HG03442 (cell line): ENCODE measurements around the gene ELMO1.

Experiments
- ATAC-seq: cut with Tn5 transposase; IDR thresholded peaks from one replicate; pipeline ENCODE4 v1.9.1; 2021; ENCODE audit warnings: mild to moderate bottlenecking, moderate library complexity; ENCODE audit not compliant: unreplicated experiment

Gene ELMO1

DNA sequence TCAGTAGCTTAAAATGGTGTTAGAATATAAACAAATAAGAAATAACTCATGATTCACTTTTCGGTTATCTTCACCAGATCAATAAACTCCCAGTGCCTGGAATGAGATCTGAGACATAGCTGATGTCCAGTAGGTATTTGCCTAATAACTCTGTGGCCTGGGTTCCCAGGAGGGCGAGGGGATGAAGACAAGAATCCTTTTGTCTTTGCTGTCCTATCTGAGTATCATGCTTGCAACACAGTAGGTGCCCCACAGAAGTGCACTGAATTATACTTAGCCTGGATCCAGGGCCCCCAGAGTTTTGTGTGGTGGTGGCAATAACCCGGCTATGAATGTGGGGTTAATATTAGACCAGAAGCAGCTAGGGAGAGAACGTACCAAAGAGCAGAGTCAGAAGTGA is 374.3 kb downstream of the ELMO1 start:
- ATAC-seq, result no peak

DNA sequence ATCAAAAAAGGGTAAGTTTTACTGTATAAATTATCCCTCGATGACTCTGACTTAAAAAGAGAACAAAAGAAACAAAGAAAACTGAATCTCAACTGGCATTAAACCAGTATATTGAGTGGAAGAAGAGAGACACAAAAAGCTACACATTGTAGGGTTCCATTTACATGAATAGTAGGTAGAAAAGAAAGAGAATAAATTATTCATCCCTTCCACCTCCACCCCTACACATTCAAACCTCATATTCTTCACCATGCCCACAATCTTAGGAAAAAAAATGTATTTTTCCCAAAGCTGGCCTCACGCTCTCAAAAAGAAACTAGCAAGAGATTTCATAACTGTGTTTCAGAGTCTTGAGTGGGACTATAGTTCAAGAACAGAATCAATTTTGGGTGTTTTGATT is 377.5 kb downstream of the ELMO1 start:
- ATAC-seq, result no peak

DNA sequence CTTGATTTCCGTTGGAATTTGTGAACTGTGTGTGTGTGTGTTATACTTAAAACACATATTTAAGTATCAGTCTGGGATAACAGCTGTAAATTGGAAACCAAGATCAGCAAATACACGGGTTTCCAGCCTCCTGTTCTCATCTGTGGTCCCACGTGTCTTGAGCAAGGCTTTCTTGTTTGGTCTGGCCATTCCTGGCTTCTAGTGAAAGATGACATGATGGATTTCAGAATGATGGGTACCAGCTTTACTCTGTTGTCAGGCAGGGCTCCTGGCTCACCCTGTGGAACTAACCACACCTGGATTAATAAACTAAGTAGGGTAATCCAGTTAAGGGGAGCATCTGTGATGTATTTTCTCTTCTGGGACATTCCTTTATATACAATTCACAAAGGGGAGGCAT is 378.2 kb downstream of the ELMO1 start:
- ATAC-seq, result no peak

DNA sequence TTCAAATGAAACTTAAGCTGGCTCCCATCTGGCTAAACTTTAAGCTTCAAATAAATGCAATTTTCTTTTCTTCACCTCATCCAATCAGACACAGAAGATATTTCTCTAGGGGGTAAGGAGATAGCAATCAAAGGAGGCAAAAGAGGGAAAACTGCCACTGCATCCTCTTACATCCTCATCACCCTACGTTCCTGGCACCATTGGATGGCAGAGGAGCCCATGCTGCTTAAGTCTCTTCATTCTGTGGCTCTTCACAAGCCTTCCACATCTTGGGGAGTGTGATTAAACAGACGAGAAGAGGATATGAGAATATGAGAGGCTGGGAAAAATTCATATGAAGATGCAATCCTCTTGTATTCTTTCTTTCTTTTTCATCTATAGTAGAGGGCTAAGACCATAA is 378.6 kb downstream of the ELMO1 start:
- no peak for ATAC-seq

DNA sequence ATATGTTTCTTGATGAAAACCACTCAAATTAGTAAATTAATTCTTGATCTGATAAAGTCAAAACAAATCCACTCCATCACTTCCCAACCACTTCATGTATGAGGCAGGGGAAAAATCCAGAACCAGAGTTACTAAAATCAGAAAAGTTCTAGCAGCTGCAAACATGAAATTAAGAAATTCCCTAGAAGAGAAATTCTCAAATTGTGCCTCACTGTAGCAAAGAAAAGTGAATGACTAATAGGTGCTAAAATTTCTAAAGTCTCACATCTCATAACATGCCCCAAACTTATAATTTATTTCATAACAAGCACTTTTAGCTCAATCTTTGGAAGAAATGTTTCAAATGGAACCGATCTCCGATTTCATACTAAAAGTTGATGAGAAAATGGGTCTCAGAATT is 379.3 kb downstream of the ELMO1 start:
- ATAC-seq, result no peak

DNA sequence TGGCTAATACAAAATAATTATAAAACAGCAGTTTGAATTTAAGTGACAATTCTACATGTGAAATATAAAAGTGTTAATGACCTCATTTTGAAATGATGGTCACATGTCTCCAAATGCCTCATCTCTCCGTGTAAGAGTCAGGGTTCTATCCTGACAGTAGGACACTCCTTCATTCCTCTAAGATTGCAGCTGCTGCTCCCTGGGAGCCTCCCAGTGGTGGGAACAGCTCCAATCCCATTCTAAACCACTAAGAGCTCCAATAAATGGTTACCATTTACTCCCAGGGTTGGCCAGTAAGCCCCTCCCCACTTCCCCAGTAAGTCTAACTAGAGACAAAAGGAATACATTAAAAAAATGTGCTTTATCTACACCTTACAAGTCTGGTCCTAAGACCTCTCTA is 379.8 kb downstream of the ELMO1 start:
- ATAC-seq, result no peak

DNA sequence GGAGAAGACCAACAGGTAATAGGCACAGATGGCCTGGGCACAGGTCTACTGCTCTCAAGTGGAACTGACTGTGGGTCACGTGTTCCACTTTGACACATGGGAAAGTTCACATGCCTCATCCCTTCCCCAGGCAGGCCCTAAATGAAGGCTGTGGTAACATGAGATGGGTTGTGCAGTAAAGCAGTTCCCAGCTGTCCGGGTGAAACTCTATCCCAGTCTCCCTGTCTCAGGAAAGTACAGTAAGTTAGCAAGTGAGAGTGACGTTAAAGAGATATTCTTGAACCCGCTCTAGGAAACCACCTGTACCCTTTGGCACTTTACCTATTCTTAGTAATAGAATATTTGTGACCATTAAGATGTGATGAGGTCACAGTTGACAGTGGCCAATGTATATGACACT is 380.6 kb downstream of the ELMO1 start:
- no peak for ATAC-seq

DNA sequence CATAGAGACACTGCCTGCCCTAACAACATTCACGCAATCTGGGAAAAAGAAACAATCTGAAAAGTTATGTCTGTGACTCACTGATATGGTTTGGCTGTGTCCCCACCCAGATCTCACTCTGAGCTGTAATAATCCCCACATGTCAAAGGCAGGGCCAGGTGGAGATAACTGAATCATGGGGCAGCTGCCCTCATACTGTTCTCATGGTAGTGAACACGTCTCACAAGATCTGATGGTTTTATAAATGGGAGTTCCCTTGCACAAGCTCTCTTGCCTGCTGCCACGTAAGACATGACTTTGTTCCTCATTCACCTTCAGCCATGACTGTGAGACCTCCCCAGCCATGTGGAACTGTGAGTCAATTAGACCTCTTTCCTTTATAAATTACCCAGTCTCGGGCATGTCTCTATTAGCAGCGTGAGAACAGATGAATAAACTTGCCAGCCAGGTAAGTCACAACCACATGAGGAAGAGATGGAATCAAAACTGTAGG is 382.8 kb downstream of the ELMO1 start:
- ATAC-seq, result peak; percentile 61

DNA sequence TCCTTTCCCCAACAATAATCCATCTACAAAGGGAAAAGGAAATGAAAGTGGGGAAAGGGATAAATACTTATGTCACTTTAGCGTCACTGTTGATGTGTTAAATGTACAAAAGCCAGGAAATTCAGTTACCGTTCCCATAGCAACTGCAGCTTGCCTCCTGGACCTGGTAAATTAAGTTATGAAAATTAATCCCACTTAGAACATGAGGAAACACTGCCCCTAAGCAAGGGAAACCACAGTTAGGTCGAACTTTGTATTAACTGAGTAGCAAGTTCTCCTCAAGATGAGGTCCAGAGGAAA is 386.2 kb downstream of the ELMO1 start:
- no peak for ATAC-seq

DNA sequence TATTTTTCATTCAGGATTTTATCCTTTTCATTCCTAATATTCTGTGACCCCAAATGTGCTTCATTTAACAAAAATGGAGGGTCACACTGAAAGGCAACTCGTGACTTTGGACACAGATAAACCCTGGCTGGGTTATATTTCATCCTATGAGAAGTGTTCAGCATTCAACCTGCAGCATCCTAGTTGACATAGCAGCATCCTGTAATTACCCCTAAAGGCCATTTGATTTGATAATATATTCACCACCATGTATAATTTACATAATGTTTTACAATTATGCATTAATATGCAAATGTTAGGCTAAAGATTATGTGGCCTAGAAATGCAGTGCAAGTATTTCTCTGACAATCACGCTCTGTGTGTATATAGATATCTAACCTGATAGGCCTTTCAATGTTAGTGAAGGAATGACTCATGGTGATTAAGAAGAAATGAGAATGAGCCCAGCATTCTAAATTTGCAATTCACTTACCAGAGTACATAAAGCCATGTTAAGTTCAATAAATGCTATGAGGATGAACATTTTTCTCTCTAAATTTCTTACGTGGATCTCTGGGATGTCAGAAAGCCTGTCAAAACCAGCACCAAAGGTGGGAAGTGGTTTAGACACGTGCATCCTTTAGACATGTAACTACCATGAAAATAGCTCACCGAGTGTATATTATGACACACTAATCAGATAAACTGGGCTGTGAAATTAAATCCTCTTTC is 386.7 kb downstream of the ELMO1 start:
- no peak for ATAC-seq

DNA sequence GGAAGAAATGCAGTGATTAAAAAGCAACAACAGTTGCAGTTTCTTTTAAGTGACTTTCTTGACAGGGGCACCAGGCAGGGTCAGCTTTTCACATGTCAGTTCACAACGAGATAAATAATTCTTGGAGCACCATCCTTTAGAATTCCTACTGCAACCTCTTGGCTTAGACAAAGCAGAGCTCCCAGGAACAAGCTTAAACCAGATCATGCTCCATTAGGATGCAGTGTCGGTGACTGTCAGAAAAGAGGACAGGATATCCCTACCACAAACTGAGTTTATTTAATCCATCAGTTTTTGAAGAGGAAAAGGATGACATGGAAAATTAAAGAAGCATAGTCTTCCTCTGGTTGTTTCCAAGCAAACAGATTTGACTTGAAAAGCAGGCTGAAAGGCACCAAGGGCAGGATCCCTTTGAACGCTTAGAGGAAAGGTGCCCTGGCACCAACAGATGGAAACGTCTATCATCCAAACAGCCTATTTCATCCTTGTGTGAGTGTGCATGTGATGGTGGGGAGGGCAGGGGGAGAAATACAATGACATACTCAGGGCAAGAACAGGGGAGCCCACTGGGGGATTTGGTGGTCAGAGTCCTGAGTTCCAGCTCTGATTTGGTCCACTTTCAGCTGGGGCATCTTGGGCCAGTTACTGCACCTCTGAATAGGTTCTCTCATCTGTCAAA is 392.3 kb downstream of the ELMO1 start:
- no peak for ATAC-seq

DNA sequence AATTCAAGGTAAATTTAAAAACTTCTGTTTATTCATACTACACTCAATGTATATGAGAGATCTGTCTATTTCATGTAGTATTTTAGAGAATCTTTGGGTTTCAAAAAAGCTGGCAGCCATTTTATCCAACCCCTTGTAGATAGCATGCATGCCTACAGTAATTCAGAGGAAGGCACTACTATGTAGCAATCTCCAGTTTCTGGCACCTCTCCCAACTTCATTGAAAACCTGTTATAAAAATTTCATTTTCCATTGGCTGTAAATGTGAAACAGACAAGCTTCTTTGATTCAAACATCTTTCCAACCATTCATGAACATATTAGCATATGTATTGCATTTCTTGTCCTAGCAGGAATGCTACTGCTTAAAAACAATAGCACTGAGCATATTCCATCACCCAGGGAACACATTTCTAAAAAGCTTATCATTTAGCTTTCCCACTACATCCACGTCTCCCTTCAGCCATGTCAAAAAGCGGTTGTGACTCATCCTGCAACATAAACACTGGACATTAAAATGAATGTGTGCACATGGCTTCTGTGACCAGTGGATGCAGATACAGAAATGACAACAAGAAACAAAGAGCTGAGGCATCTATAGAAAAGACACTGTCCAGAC is 393.9 kb downstream of the ELMO1 start:
- ATAC-seq, result no peak

DNA sequence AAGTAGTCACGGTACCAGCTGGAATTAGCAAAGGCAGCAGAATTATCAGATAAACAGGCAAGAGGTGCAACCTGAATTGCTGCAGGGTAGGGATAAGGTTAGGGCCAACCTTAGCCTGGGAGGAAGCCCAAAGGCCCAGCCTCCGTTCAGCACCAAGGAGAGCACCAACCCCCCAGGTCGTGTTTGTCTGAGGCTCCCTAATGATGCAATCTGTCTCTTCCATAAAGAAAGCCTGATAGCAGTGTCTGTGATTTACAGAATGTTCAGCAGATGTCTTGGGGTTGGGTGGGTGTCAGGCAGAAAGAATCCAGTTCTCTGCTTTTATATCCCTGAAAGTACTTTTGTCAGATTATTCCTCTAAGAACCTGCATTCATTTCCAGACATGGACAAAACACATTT is 396.0 kb downstream of the ELMO1 start:
- no peak for ATAC-seq

DNA sequence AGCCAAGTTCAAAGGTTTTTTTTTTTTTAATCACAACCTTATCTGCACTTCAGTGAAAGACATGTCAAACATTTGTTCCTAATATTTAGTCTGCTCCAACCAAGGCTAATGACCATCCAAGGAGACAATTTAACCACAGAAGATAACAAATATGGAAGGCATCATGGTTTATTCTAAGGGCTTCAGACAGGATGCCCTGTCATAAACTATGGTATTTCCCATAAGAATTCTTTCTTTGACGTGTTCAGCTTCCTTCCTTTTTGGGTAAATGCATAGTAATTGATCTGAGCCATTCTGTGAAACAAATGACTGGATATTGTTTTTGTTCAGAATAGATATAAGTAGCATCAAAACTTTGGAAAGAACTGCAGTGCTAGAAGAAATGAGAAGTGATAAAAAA is 397.9 kb downstream of the ELMO1 start:
- no peak for ATAC-seq

DNA sequence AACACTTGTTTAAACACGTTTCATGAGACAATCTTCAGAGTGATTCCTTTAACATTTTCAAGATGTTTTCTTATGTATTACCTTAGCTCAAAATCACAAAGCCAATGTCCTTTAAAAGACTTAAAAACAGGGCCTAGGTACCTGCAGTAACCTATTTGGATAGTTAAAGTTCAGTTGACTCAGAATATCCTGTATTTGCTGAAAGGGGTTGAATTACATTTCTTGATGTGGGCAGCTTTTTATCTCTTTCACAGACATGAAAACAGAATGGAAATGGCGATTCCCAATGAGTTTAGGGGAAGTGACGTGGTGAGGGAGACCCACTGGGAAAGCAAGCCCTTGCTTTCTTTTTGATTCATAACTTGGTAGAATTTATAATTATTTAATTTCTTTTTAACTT is 400.0 kb downstream of the ELMO1 start:
- ATAC-seq, result no peak

DNA sequence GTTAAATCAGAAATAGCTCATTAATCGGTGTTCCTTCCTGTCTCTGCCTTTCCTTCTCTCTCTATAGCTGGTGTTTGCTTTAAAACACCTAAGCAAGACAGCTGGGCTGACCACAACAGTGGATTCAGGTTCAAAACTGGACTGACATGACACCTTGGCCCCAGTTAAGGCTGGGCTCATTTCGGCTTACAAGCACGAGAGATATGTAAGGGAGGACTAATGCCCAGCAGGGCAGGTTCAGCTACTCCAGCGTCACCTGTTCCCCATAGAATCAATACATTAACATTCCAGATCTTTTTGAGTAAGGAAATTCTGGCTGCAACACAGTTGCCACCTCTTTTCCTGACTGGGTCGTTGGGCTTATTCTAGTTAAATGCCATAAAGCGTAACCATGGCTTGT is 401.4 kb downstream of the ELMO1 start:
- no peak for ATAC-seq

DNA sequence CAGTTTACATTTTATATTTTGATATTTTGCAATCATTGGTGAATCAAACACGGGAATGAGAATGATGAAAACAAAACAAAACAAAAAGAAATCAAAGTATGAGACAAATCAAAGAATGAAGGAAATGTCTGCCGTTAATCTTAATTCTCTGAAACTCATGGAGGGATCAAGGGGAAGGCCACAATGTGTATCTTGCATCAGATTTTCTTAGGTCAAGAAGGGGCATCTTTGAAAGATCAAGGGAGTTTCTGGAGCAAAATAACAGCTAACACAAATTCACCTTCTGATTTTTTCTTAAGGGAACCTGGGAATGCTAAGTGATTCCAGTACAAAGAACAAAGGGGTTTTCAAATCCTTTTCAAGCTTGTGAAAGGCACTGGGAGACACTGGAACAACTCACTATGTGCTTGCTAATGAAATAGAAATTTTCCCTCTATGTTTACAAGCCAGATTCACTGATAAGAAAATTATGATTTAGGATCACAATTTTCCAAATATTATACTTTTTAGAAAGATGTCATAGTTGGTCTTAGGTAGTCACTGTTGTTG is 402.1 kb downstream of the ELMO1 start:
- no peak for ATAC-seq

DNA sequence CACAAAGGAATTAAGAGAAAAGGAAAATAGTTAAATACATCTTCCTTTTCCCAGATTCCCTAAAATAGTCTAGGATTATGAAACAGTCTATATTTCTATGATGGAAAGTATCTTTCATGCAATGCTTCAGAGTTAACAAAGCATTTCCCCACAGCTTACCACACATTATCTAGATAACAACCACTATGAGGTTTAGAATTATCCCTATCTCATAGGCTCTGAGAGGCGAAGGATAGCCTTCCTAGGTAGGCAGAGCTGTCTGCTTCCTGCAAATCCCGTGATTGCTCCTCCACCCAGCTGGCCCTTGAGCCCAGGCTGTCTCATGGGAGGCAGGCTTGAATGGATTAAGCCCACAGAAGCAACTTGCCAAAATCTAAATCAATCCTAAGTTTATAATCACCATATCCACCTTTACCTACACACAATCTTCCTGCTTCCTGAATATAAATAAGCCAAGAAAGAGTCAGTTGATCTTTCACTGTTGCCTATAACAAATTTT is 402.9 kb downstream of the ELMO1 start:
- no peak for ATAC-seq

DNA sequence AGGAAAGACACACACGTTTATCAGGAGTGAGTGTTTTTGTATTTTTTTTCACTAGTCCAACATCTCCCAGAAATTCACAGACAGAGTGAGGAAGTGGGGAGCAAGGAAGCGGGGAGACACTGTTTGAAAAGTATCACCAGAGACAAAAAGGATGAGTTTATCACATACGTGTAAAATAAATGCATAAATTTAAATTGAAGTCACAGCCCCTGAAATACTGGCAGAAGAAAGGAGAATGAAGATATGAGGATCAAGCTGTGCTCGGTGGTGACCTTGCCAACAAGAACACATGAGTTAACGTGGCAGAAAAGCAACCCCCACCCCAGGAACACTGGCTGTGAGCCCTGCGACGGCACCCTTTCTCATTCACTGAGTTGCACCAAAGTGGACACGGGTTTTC is 407.2 kb downstream of the ELMO1 start:
- no peak for ATAC-seq

DNA sequence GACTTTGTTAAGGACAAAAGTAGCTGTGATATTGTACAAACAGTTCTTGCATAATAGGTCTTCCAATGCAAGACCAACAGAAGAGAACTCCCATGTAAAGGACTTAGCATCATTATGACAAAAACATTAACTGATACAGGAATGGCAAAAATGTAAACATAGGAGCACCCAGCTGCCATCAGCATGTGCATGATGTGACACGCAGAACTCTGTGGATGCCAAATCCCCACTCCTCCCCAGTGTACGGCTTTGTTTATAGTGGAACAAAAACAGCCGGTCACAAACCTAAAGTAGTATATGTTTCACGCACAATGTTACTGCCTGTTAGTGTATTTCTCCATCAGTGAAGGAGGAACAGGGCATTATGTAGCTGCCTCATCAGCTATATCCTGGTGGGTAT is 408.3 kb downstream of the ELMO1 start:
- no peak for ATAC-seq

DNA sequence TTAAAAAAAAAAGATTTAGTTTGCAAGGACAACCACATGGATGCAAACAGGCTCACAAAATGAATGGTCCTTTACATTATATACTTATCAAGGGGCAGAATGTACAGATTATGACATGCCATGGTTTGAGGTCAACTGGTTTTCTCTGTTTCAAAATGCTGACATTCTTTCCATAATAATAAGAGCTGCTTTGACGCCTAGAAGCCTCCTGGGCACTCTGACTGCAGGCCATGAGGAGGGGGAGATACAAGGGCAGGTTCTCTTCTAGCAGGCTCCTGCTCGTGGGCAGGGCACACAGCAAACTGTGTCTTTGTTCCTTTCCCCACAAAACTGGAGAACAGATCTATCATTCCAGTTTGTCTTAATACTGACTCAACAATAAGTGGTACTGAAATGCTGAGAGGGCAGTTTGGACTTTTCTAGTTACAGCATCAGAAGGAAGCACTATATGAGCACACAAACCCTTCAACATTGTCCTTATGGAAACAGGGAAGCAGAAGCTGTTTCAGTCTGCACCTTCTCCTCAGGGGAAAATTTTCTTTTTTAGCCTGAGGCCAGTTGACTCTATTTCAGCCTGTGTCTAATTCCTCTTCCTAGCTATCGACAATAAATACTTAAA is 409.4 kb downstream of the ELMO1 start:
- no peak for ATAC-seq

DNA sequence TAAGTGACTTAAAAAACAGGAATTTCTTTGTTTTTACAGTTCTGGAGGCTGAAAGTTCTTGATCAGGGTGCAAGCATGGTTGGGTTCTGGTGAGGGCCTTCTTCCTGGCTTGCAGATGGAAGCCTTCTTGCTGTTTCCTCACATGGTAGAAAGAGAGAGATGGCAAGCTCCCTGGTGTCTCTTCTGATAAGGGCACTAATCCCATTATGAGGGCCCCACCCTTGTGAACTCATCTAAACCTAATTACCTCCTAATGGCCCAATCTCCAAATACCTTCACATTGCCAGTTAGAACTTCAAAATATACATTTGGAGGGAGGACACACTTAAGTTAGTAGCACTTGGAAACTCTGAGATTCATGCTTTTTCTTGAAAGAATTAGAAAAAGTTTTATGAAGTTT is 410.0 kb downstream of the ELMO1 start:
- ATAC-seq, result no peak
